K562 (cell line): ENCODE measurements around the gene CCDC92. TPM values are rescaled to one million over a fixed set of nuclear protein-coding genes. Genes with fewer than 3 reads are reported as not detected.

Experiments used
- ATAC-seq: fragments of 200-7000 bp; cut with Tn5 transposase; 3 replicates; pipeline ENCODE4 v1.9.1; 2020; ENCODE audit warnings: moderate library complexity
- BruUV-seq: library from RNA; stranded (reverse); fragments of 400-500 nt; replicated peaks from 2 replicates; lab custom pipeline; 2021; lab: Mats Ljungman, UMichigan
- CTCF ChIA-PET: fragments of 300-600 bp; formaldehyde crosslinking; extraction: SDS; loops from one replicate; lab custom pipeline; 2021; ENCODE audit warnings: low intra/inter-chr PET ratio; lab: Yijun Ruan, JAX
- POLR2A ChIA-PET: fragments of 300-600, 350-650 bp; sonication (Branson Sonifier 250); formaldehyde crosslinking; extraction: SDS; loops from one replicate; lab custom pipeline; 2021; ENCODE audit warnings: antibody characterized with exemption, inconsistent platforms; lab: Yijun Ruan, JAX
- DNase-seq, 4 experiments: peaks; one replicate each; pipeline versions ENCODE4 v3.0.0 to v3.0.0-alpha.2; 2011 to 2018; ENCODE audit warnings: low spot score in 3 of 4, mixed read lengths in 3 of 4; ENCODE audit errors: extremely low read depth in 1 of 4
- FAIRE-seq: peaks from 2 replicates; lab custom pipeline; 2011; peaks lifted over from hg19 to GRCh38; lab: Jason Lieb, UNC
- H2AFZ ChIP-seq: 2 replicates; pipeline ENCODE4 v1.6.0; 2011; ENCODE audit warnings: low read depth, low read length, control low read depth, inconsistent platforms
- H3K27ac ChIP-seq: fragments of 200-600 bp; 3 replicates; pipeline ENCODE4 v1.8.0; 2011; ENCODE audit warnings: low read depth, mild to moderate bottlenecking, control low read depth, inconsistent platforms, low read length, moderate library complexity, mixed read lengths; ENCODE audit errors: extremely low read depth
- H3K27me3 ChIP-seq, 2 experiments: fragments of 300-600 bp in 1 of 2; 2 replicates in 1 of 2; 3 replicates in 1 of 2; pipeline versions ENCODE4 v1.6.0 to v1.8.0; 2011; ENCODE audit warnings: inconsistent platforms in 2 of 2, low read length in 2 of 2, mild to moderate bottlenecking in 1 of 2, mixed read lengths in 1 of 2, moderate library complexity in 1 of 2; ENCODE audit not compliant: control insufficient read depth in 2 of 2, insufficient read depth in 2 of 2
- H3K36me3 ChIP-seq: fragments of 300-600 bp; 3 replicates; pipeline ENCODE4 v1.8.0; 2011; ENCODE audit warnings: mild to moderate bottlenecking, low read length, inconsistent platforms; ENCODE audit not compliant: control insufficient read depth, insufficient read depth
- H3K4me1 ChIP-seq, 2 experiments: fragments of 200-600 bp in 1 of 2; replicated peaks in 1 of 2; 2 replicates in 1 of 2; 3 replicates in 1 of 2; pipeline versions ENCODE4 v1.5.1 to v1.8.0; 2011; ENCODE audit warnings: inconsistent platforms in 2 of 2, low read length in 2 of 2, mild to moderate bottlenecking in 1 of 2, mixed read lengths in 1 of 2, moderate library complexity in 1 of 2; ENCODE audit not compliant: control insufficient read depth in 2 of 2, insufficient read depth in 2 of 2
- H3K4me2 ChIP-seq: 2 replicates; pipeline ENCODE4 v1.6.1; 2011; ENCODE audit warnings: low read length, control low read depth, inconsistent platforms, mixed read lengths; ENCODE audit not compliant: insufficient read depth
- H3K4me3 ChIP-seq: fragments of 200-600 bp; sonication (generic), shearing (Covaris generic); 2 replicates; pipeline ENCODE4 v1.5.1; 2016; ENCODE audit warnings: control low read depth, inconsistent platforms
- H3K79me2 ChIP-seq: fragments of 200-600 bp; 3 replicates; pipeline ENCODE4 v1.8.0; 2011; ENCODE audit warnings: low read length, inconsistent platforms; ENCODE audit not compliant: control insufficient read depth, insufficient read depth
- H3K9ac ChIP-seq, 2 experiments: 2 replicates each; pipeline versions ENCODE4 v1.6.0 to v1.6.1; 2011; ENCODE audit warnings: low read depth in 2 of 2, low read length in 2 of 2, control low read depth in 1 of 2, inconsistent platforms in 1 of 2, mild to moderate bottlenecking in 1 of 2, mixed read lengths in 1 of 2; ENCODE audit not compliant: insufficient read depth in 1 of 2
- H3K9me1 ChIP-seq: one replicate; pipeline ENCODE4 v1.6.0; 2011; ENCODE audit warnings: inconsistent platforms, mild to moderate bottlenecking, low read length, moderate library complexity; ENCODE audit not compliant: control insufficient read depth, insufficient read depth
- H3K9me3 ChIP-seq: replicated peaks from 2 replicates; pipeline ENCODE4 v1.5.1; 2011; ENCODE audit warnings: low read depth, low read length, inconsistent platforms; ENCODE audit not compliant: control insufficient read depth, insufficient read depth
- H4K20me1 ChIP-seq: replicated peaks from 2 replicates; pipeline ENCODE4 v1.6.1; 2011; ENCODE audit warnings: low read length, inconsistent platforms, mixed read lengths; ENCODE audit not compliant: control insufficient read depth, insufficient read depth
- EGR1 ChIP-seq: fragments of 450-650 bp; conservative IDR thresholded peaks from 2 replicates; pipeline ENCODE4 v1.6.1; 2017; ENCODE audit warnings: mild to moderate bottlenecking
- FOXK1 ChIP-seq: sonication (generic); formaldehyde crosslinking; IDR thresholded peaks from 2 replicates; pipeline ENCODE4 v1.8.0; 2022; ENCODE audit warnings: missing genetic modification reagents, mild to moderate bottlenecking, borderline replicate concordance
- KLF16 ChIP-seq: IDR thresholded peaks from 2 replicates; pipeline ENCODE4 v1.6.1; 2016; ENCODE audit warnings: antibody characterized with exemption
- RAD21 ChIP-seq, 2 experiments: fragments of 250-450 bp in 1 of 2; fragments of 450-650 bp in 1 of 2; sonication (Bioruptor Pico) in 1 of 2; formaldehyde crosslinking in 1 of 2; IDR thresholded peaks in 1 of 2; conservative IDR thresholded peaks in 1 of 2; 2 replicates each; pipeline versions ENCODE4 v1.4.0 to v1.8.0; 2020 to 2022; ENCODE audit warnings: mild to moderate bottlenecking in 2 of 2, moderate library complexity in 1 of 2
- RCOR1 ChIP-seq, 2 experiments: IDR thresholded peaks; 2 replicates each; pipeline ENCODE4 v1.6.1; 2012; ENCODE audit warnings: low read depth in 2 of 2, low read length in 2 of 2, borderline replicate concordance in 1 of 2, improper control_type of control experiment in 1 of 2
- WGBS: fragments of 100-300 bp; shearing (Covaris generic); methylation state at CpG from one replicate; pipeline ENCODE4 v1.1.6; 2016; ENCODE audit warnings: low coverage, mixed read lengths; ENCODE audit not compliant: insufficient coverage; ENCODE audit errors: missing lambda C conversion rate; 5-methylcytosine and 5-hydroxymethylcytosine counted together
- in situ Hi-C: fragments of 300-500 bp; cut with MboI; formaldehyde crosslinking; loops from 4 replicates; pipeline ENCODE4 v1.15.0; 2018; ENCODE audit warnings: inconsistent platforms, mixed read lengths
- intact Hi-C: fragments of 100-400 bp; cut with micrococcal nuclease; formaldehyde crosslinking; loops from 2 replicates; pipeline ENCODE4 v1.14.2; 2022
- polyA plus RNA-seq, 8 experiments: library from polyadenylated mRNA; depleted of rRNA in 4 of 8; stranded (reverse) in 5 of 8; unstranded in 3 of 8; fragments of >200 nt; fragmentation: Nextera tagmentation in 2 of 8; fragmentation: Illumina TruSeq in 1 of 8; extraction: Ambion mirVana in 2 of 8; extraction: Trizol in 1 of 8; gene quantifications; 2 replicates each; pipeline versions ENCODE4 v1.2.1 to v1.2.3, GENCODE V29; 2011 to 2014; ENCODE audit warnings: inconsistent platforms in 1 of 8, missing spikeins in 1 of 8
- total RNA-seq, 7 experiments: library from RNA; depleted of rRNA in 6 of 7; stranded (reverse); fragments of >200 nt in 6 of 7; fragmentation: Illumina TruSeq in 2 of 7; extraction: Trizol in 2 of 7; gene quantifications; 2 replicates each; pipeline versions ENCODE4 v1.2.1 to v1.2.3, GENCODE V29; 2011 to 2021; ENCODE audit warnings: low replicate concordance in 1 of 7
- TF ChIP-seq, protein P1 (sequence below), 3 experiments: IDR thresholded peaks in 2 of 3; conservative IDR thresholded peaks in 1 of 3; 2 replicates each; pipeline ENCODE4 v1.5.1; 2011 to 2012; ENCODE audit warnings: low read length in 3 of 3, mild to moderate bottlenecking in 3 of 3, control low read depth in 2 of 3, improper control_type of control experiment in 1 of 3, inconsistent platforms in 1 of 3, low read depth in 1 of 3, mixed read lengths in 1 of 3, moderate library complexity in 1 of 3; ENCODE audit not compliant: insufficient read depth in 2 of 3
- TF ChIP-seq, protein P2 (sequence below): sonication (generic); IDR thresholded peaks from 2 replicates; pipeline ENCODE4 v1.6.1; 2016
- TF ChIP-seq, protein P3 (sequence below), 2 experiments: fragments of 450-650 bp; formaldehyde crosslinking in 1 of 2; IDR thresholded peaks; 2 replicates each; pipeline versions ENCODE4 v1.4.0 to v1.6.1; 2014 to 2020; ENCODE audit warnings: mild to moderate bottlenecking in 2 of 2, borderline replicate concordance in 1 of 2, low read depth in 1 of 2

The CCDC92 gene
- total and polyA plus RNA-seq, 9 of the 15 experiments (the other 6 are each of a cell fraction or from before 2014, with no cell fraction given): 0.27 to 5.9 (median 2.1) TPM

DNA sequence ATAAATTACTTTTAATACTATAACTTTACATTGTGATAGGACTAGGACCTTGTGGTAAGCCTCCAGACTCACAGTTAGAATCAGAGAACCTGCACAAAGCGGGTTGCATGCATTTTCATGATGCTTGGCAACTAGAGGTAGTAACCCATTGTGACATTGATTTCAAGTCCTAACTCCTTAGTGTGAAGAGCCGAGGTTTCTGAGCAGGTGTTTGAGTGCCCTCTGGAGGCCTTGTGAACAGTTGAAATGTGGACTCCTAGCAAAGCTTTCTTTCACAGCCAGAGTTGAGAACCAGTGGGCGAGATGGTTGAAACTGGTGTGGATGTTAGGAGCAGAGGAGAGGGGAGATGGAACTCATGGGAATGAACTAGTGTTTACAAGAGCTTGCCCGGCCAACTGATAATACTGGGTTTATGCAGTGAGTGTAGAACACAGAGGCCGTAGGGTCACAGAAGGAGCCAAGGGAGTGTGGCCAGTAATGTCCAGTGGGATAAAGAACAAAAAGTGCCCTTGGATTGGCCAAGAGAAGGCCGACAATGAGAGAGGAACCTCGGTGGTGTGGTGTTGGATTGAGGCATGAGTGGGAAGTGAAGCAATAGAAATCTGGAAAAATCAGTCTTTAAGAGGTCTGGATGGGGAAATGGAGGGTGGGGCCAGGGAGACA lies 11.3 kb upstream of the CCDC92 start:
- peak; percentile 97 for ATAC-seq
- BruUV-seq: no TSS peak
- intact Hi-C loops (loop anchor here (2.0 to 5.0 kb wide), 2 partner anchors 77 to 183 kb away; no protein-coding TSS in a partner anchor), in situ Hi-C loops (no loop called here)
- Histone ChIP-seq H2AFZ (no peak overlapping the region), H4K20me1 (peaks cover 14% of the 10 kb centered on the region), H3K79me2 (peaks cover 32% of the 10 kb centered on the region), H3K9me1 (no peaks in the 10 kb centered on the region), H3K27ac (no peak overlapping the region), H3K4me1 (0 out of 5 replicates have a peak, but pooled peaks cover 0 to 3% of the 10 kb centered on the region in 2 experiments), H3K9ac (no peak overlapping the region), H3K4me3 (no peak overlapping the region), H3K4me2 (no peak overlapping the region), H3K27me3 (no peaks in the 10 kb centered on the region), H3K36me3 (peaks cover 38% of the 10 kb centered on the region), H3K9me3 (no peaks in the 10 kb centered on the region)
- FAIRE-seq: peak; percentile 94
- 36% methylated on average over 7 of the region's 7 CpGs for WGBS
- CTCF ChIA-PET: interaction anchor here (0.6 to 2.6 kb wide), 5 partner anchors 45 to 183 kb away, joined by 3 to 11 read pairs (median 5); no protein-coding TSS in a partner anchor
- peak in 3 of 4 experiments; percentile 38 to 76 (median 38) for DNase-seq
- POLR2A ChIA-PET: interaction anchor here (0.9 to 2.5 kb wide), 3 partner anchors 10 to 13 kb away, joined by 3 to 6 read pairs (median 4); no protein-coding TSS in a partner anchor
- TF ChIP-seq KLF16 (peak; percentile 29; the same call in 1 of the 2 replicates), EGR1 (0 out of 2 replicates have a peak, but pooled peaks have one; percentile 7), RAD21 (CRISPR knock-in tag; conservative IDR thresholded peaks at IDR 0.05 in 1 of 2, IDR thresholded peaks at IDR 0.05 in 1 of 2) (peak; percentile 85 to 86), FOXK1 (CRISPR knock-in tag) (no peak), RCOR1 (IDR thresholded peaks at IDR 0.05; ENCODE audit: borderline replicate concordance in 1 of 2, low read depth in 2 of 2, low read length in 2 of 2) (no peak)
- TF ChIP-seq, protein P1, sequence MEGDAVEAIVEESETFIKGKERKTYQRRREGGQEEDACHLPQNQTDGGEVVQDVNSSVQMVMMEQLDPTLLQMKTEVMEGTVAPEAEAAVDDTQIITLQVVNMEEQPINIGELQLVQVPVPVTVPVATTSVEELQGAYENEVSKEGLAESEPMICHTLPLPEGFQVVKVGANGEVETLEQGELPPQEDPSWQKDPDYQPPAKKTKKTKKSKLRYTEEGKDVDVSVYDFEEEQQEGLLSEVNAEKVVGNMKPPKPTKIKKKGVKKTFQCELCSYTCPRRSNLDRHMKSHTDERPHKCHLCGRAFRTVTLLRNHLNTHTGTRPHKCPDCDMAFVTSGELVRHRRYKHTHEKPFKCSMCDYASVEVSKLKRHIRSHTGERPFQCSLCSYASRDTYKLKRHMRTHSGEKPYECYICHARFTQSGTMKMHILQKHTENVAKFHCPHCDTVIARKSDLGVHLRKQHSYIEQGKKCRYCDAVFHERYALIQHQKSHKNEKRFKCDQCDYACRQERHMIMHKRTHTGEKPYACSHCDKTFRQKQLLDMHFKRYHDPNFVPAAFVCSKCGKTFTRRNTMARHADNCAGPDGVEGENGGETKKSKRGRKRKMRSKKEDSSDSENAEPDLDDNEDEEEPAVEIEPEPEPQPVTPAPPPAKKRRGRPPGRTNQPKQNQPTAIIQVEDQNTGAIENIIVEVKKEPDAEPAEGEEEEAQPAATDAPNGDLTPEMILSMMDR (IDR thresholded peaks at IDR 0.05 in 2 of 3, conservative IDR thresholded peaks at IDR 0.05 in 1 of 3; ENCODE audit: insufficient read depth in 2 of 3, low read depth in 1 of 3, low read length in 3 of 3): peak; percentile 73 to 87 (median 80)
- TF ChIP-seq, protein P2, sequence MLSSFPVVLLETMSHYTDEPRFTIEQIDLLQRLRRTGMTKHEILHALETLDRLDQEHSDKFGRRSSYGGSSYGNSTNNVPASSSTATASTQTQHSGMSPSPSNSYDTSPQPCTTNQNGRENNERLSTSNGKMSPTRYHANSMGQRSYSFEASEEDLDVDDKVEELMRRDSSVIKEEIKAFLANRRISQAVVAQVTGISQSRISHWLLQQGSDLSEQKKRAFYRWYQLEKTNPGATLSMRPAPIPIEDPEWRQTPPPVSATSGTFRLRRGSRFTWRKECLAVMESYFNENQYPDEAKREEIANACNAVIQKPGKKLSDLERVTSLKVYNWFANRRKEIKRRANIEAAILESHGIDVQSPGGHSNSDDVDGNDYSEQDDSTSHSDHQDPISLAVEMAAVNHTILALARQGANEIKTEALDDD: peak; percentile 70
- TF ChIP-seq, protein P3, sequence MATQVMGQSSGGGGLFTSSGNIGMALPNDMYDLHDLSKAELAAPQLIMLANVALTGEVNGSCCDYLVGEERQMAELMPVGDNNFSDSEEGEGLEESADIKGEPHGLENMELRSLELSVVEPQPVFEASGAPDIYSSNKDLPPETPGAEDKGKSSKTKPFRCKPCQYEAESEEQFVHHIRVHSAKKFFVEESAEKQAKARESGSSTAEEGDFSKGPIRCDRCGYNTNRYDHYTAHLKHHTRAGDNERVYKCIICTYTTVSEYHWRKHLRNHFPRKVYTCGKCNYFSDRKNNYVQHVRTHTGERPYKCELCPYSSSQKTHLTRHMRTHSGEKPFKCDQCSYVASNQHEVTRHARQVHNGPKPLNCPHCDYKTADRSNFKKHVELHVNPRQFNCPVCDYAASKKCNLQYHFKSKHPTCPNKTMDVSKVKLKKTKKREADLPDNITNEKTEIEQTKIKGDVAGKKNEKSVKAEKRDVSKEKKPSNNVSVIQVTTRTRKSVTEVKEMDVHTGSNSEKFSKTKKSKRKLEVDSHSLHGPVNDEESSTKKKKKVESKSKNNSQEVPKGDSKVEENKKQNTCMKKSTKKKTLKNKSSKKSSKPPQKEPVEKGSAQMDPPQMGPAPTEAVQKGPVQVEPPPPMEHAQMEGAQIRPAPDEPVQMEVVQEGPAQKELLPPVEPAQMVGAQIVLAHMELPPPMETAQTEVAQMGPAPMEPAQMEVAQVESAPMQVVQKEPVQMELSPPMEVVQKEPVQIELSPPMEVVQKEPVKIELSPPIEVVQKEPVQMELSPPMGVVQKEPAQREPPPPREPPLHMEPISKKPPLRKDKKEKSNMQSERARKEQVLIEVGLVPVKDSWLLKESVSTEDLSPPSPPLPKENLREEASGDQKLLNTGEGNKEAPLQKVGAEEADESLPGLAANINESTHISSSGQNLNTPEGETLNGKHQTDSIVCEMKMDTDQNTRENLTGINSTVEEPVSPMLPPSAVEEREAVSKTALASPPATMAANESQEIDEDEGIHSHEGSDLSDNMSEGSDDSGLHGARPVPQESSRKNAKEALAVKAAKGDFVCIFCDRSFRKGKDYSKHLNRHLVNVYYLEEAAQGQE (IDR thresholded peaks at IDR 0.05; ENCODE audit: borderline replicate concordance): peak; percentile 74; the same call in 1 of the 2 replicates
- TF ChIP-seq, protein P3 (CRISPR knock-in tag; IDR thresholded peaks at IDR 0.05; ENCODE audit: low read depth): no peak
